Endothelial cell of umbilical vein (primary cell): Measurements from ENCODE around the gene TCF7L2. TPM values are rescaled to one million over a fixed set of nuclear protein-coding genes. Genes with fewer than 3 reads are reported as not detected.

Experiments
- BruUV-seq: library from RNA; stranded (reverse); fragments of 400-500 nt; replicated peaks from 2 replicates; lab custom pipeline; 2021; lab: Mats Ljungman, UMichigan
- CTCF ChIA-PET: fragments of 300-600, 350-600 bp; sonication (Branson Sonifier 250); formaldehyde crosslinking; loops from one replicate; lab custom pipeline; 2021; ENCODE audit warnings: antibody characterized with exemption, inconsistent platforms; lab: Charles Lee
- POLR2A ChIA-PET: fragments of 300-600, 350-600 bp; sonication (Branson Sonifier 250); formaldehyde crosslinking; loops from one replicate; lab custom pipeline; 2021; ENCODE audit warnings: antibody characterized with exemption, inconsistent platforms; lab: Charles Lee
- DNase-seq: peaks from one replicate; pipeline ENCODE4 v3.0.0-alpha.2; 2011; ENCODE audit warnings: low read depth, low spot score
- FAIRE-seq: peaks from 2 replicates; lab custom pipeline; 2011; peaks lifted over from hg19 to GRCh38; lab: Jason Lieb, UNC
- H2AFZ ChIP-seq: 2 replicates; pipeline ENCODE4 v1.6.0; 2012; ENCODE audit warnings: low read depth, low read length, control low read depth, inconsistent platforms
- H3K27ac ChIP-seq: 2 replicates; pipeline ENCODE4 v1.5.1; 2011; ENCODE audit warnings: low read depth, mild to moderate bottlenecking, control low read depth, low read length, moderate library complexity; ENCODE audit not compliant: insufficient read depth
- H3K27me3 ChIP-seq, 2 experiments: 2 replicates each; pipeline versions ENCODE4 v1.6.0 to v1.6.1; 2011; ENCODE audit warnings: low read length in 2 of 2, mixed read lengths in 1 of 2; ENCODE audit not compliant: control insufficient read depth in 2 of 2, insufficient read depth in 2 of 2
- H3K36me3 ChIP-seq, 2 experiments: 2 replicates in 1 of 2; 3 replicates in 1 of 2; pipeline ENCODE4 v1.5.1; 2011; ENCODE audit warnings: low read length in 2 of 2, mild to moderate bottlenecking in 1 of 2, moderate library complexity in 1 of 2; ENCODE audit not compliant: control insufficient read depth in 2 of 2, insufficient read depth in 2 of 2; ENCODE audit errors: extremely low read depth in 1 of 2
- H3K4me1 ChIP-seq: 3 replicates; pipeline ENCODE4 v1.5.1; 2011; ENCODE audit warnings: mild to moderate bottlenecking, low read length; ENCODE audit not compliant: control insufficient read depth, insufficient read depth; ENCODE audit errors: extremely low read depth
- H3K4me2 ChIP-seq: 2 replicates; pipeline ENCODE4 v1.6.1; 2011; ENCODE audit warnings: low read length, control low read depth, mixed read lengths; ENCODE audit not compliant: insufficient read depth
- H3K4me3 ChIP-seq, 3 experiments: fragments of 200-600 bp in 1 of 3; sonication (generic), shearing (Covaris generic) in 1 of 3; replicated peaks in 1 of 3; 2 replicates each; pipeline ENCODE4 v1.5.1; 2011 to 2016; ENCODE audit warnings: control low read depth in 3 of 3, low read length in 3 of 3, mild to moderate bottlenecking in 2 of 3, inconsistent platforms in 1 of 3, low read depth in 1 of 3, moderate library complexity in 1 of 3; ENCODE audit not compliant: insufficient read depth in 1 of 3
- H3K79me2 ChIP-seq: 2 replicates; pipeline ENCODE4 v1.6.0; 2012; ENCODE audit warnings: low read length, inconsistent platforms; ENCODE audit not compliant: control insufficient read depth, insufficient read depth
- H3K9ac ChIP-seq: replicated peaks from 2 replicates; pipeline ENCODE3; 2011; ENCODE audit warnings: low read length, control low read depth; ENCODE audit not compliant: insufficient read depth; ENCODE audit errors: extremely low read depth
- H3K9me1 ChIP-seq: replicated peaks from 3 replicates; pipeline ENCODE4 v1.6.0; 2011; ENCODE audit warnings: mild to moderate bottlenecking, low read length; ENCODE audit not compliant: control insufficient read depth, insufficient read depth; ENCODE audit errors: extremely low read depth
- H3K9me3 ChIP-seq: replicated peaks from 2 replicates; pipeline ENCODE4 v1.5.1; 2012; ENCODE audit warnings: low read length, inconsistent platforms; ENCODE audit not compliant: control insufficient read depth, insufficient read depth
- H4K20me1 ChIP-seq: replicated peaks from 2 replicates; pipeline ENCODE3; 2011; ENCODE audit warnings: mild to moderate bottlenecking, low read length; ENCODE audit not compliant: control insufficient read depth, insufficient read depth; ENCODE audit errors: extremely low read depth
- CTCF ChIP-seq, 2 donors: IDR thresholded peaks; 1 replicate in 1 of 2; 2 replicates in 1 of 2; pipeline ENCODE4 v1.5.1; 2011; ENCODE audit warnings: low read length in 2 of 2, mild to moderate bottlenecking in 2 of 2, moderate library complexity in 2 of 2, control low read depth in 1 of 2, inconsistent platforms in 1 of 2, low read depth in 1 of 2; ENCODE audit not compliant: insufficient read depth in 1 of 2; ENCODE audit errors: extremely low read depth in 1 of 2
- EZH2 ChIP-seq: IDR thresholded peaks from 2 replicates; pipeline ENCODE4 v1.6.1; 2012; ENCODE audit warnings: borderline replicate concordance, low read depth, mild to moderate bottlenecking, moderate library complexity, low read length, inconsistent platforms; ENCODE audit not compliant: severe bottlenecking
- FOS ChIP-seq: IDR thresholded peaks from 2 replicates; pipeline ENCODE4 v1.6.1; 2011; ENCODE audit warnings: mild to moderate bottlenecking, low read length, moderate library complexity, borderline replicate concordance; ENCODE audit not compliant: insufficient read depth
- GATA2 ChIP-seq: IDR thresholded peaks from 2 replicates; pipeline ENCODE4 v1.7.0; 2011; ENCODE audit warnings: low read depth, mild to moderate bottlenecking, moderate library complexity, mixed read lengths, low read length; ENCODE audit not compliant: insufficient read length, insufficient read depth
- JUN ChIP-seq: IDR thresholded peaks from 2 replicates; pipeline ENCODE4 v1.6.1; 2011; ENCODE audit warnings: borderline replicate concordance, low read depth; ENCODE audit not compliant: insufficient read length, insufficient read depth
- MAX ChIP-seq: IDR thresholded peaks from 2 replicates; pipeline ENCODE4 v1.6.1; 2011; ENCODE audit not compliant: insufficient read depth, insufficient read length
- MYC ChIP-seq: IDR thresholded peaks from one replicate; pipeline ENCODE4 v1.6.1; 2011; ENCODE audit warnings: mild to moderate bottlenecking, low read depth, low read length
- POLR2A ChIP-seq: IDR thresholded peaks from 2 replicates; pipeline ENCODE4 v1.6.1; 2012; ENCODE audit warnings: low read depth, mild to moderate bottlenecking, control low read depth, low read length
- POLR2AphosphoS5 ChIP-seq: IDR thresholded peaks from 2 replicates; pipeline ENCODE4 v1.6.1; 2012; ENCODE audit warnings: low read depth, mild to moderate bottlenecking, control low read depth, low read length, moderate library complexity; ENCODE audit not compliant: insufficient read depth
- dilution Hi-C: fragments of 300-500 bp; cut with MboI; formaldehyde crosslinking; loops from one replicate; pipeline ENCODE4 v1.15.0; 2019; ENCODE audit warnings: low sequenced_read_pairs; ENCODE audit not compliant: extremely low pct_ligation_motif_present
- intact Hi-C: fragments of 100-400 bp; cut with micrococcal nuclease; formaldehyde crosslinking; loops from one replicate; pipeline ENCODE4 v1.10.0; 2022
- polyA plus RNA-seq, 4 experiments: library from polyadenylated mRNA; depleted of rRNA in 3 of 4; stranded (reverse) in 3 of 4; unstranded in 1 of 4; fragments of >200 nt; gene quantifications; 2 replicates each; pipeline versions ENCODE4 v1.2.1 to v1.2.3, GENCODE V29; 2011 to 2012; ENCODE audit warnings: missing spikeins in 1 of 4
- total RNA-seq: library from RNA; stranded (reverse); gene quantifications from 2 replicates; pipeline ENCODE4 v1.2.3, GENCODE V29; 2021

TCF7L2 gene
- total and polyA plus RNA-seq, 2 donors (not counting 3 experiments of a cell fraction or from before 2014, with no cell fraction given), result 9.9 to 21.8 TPM

GRCh38 chr10:112911206-112911605, 38.8 kb upstream of the TCF7L2 start:
- Histone ChIP-seq H3K27ac (no peak overlapping the region), H3K79me2 (no peaks in the 10 kb centered on the region), H3K4me3 (no peak overlapping the region), H3K9me3 (no peaks in the 10 kb centered on the region), H3K36me3 (no peaks in the 10 kb centered on the region), H4K20me1 (no peaks in the 10 kb centered on the region), H2AFZ (no peak overlapping the region), H3K9ac (no peak overlapping the region), H3K9me1 (no peaks in the 10 kb centered on the region), H3K27me3 (no peaks in the 10 kb centered on the region), H3K4me2 (no peak overlapping the region), H3K4me1 (peaks cover 12% of the 10 kb centered on the region)
- dilution Hi-C loops (no loop called here), intact Hi-C loops (no loop called here)
- CTCF ChIA-PET, result interaction anchor here (0.8 kb wide), 1 partner anchor 13 kb away, joined by 3 read pairs; no protein-coding TSS in a partner anchor
- no TSS peak for BruUV-seq
- TF ChIP-seq MAX, result no peak
- TF ChIP-seq JUN, result no peak
- TF ChIP-seq FOS, result no peak
- no peak for TF ChIP-seq EZH2
- TF ChIP-seq POLR2AphosphoS5, result no peak
- no peak for TF ChIP-seq POLR2A
- no peak for TF ChIP-seq MYC
- no peak for TF ChIP-seq CTCF (IDR thresholded peaks at IDR 0.05; ENCODE audit: extremely low read depth in 1 of 2, insufficient read depth in 1 of 2, low read depth in 1 of 2, low read length in 2 of 2)
- no peak for TF ChIP-seq GATA2
- POLR2A ChIA-PET, result no interaction called here
- FAIRE-seq, result no peak
- no peak for DNase-seq
